ENCODE results near the gene MAP4K5. TPM values are rescaled to one million over a fixed set of nuclear protein-coding genes. Genes with fewer than 3 reads are reported as not detected.

The MAP4K5 gene
- total RNA-seq, 4 donors from 2014 or later, result 40.8 to 173 (median 105) TPM

- H3K4me3 ChIP-seq, result peak overlapping the region; percentile 87 to 99 (median 96)
- 0% methylated on average over 2 to 73 of the region's 82 CpGs for WGBS, 2 donors (ENCODE audit: low coverage in 1 of 2)
- H3K27me3 ChIP-seq, result no peaks in the 10 kb centered on the region
- H3K9me3 ChIP-seq, result no peaks in the 10 kb centered on the region
- H3K4me1 ChIP-seq, result peaks cover 7 to 42% (median 17%) of the 10 kb centered on the region in 4 donors
- peak; percentile 51 for DNase-seq
- peak overlapping the region; percentile 96 to 99 (median 98) for H3K27ac ChIP-seq
- no peak for TF ChIP-seq EP300 (IDR thresholded peaks at IDR 0.05; ENCODE audit: low read depth)
- TF ChIP-seq POLR2A (IDR thresholded peaks at IDR 0.05), result peak; percentile 37
- no peak for TF ChIP-seq POLR2AphosphoS5 (IDR thresholded peaks at IDR 0.05)
- in situ Hi-C loops (cut with MboI; ENCODE audit: low pct_ligation_motif_present in 1 of 4, low pct_unique_long_range_greater_than_20kb in 1 of 4, low sequenced_read_pairs in 3 of 4) (loop anchor here in 3 of 4 donors (5.0 to 25.0 kb wide), 3 partner anchors 207 to 670 kb away; partner anchors contain the start of gene NEMF (in 2 of the 3)), intact Hi-C loops (cut with DNase I; ENCODE audit: low total_unique reads) (loop anchor here (5.0 kb wide), 1 partner anchor 210 kb away; no protein-coding TSS in a partner anchor)
- no peaks in the 10 kb centered on the region for H3K36me3 ChIP-seq
Measured at GRCh38 chr14:50531595-50532501, 521 bp downstream of the MAP4K5 start.

GRCh38 chr14:50530794-50531365 is 1.5 kb downstream of the MAP4K5 start:
- intact Hi-C loops (cut with DNase I; ENCODE audit: low total_unique reads) (loop anchor here (5.0 kb wide), 1 partner anchor 209 kb away; no protein-coding TSS in a partner anchor), in situ Hi-C loops (cut with MboI; ENCODE audit: low pct_ligation_motif_present in 1 of 4, low pct_unique_long_range_greater_than_20kb in 1 of 4, low sequenced_read_pairs in 3 of 4) (loop anchor here in 3 of 4 donors (5.0 to 25.0 kb wide), 3 partner anchors 206 to 669 kb away; partner anchors contain the start of gene NEMF (in 2 of the 3))
- Histone ChIP-seq H3K4me3 (peak overlapping the region in 3 of 4 donors; percentile 94 to 99 (median 97)), H3K4me1 (peaks cover 7 to 42% (median 18%) of the 10 kb centered on the region in 4 donors), H3K36me3 (no peaks in the 10 kb centered on the region), H3K27ac (peak overlapping the region; percentile 96 to 99 (median 98)), H3K27me3 (no peaks in the 10 kb centered on the region), H3K9me3 (no peaks in the 10 kb centered on the region)
- TF ChIP-seq POLR2AphosphoS5 (IDR thresholded peaks at IDR 0.05) (no peak), EP300 (IDR thresholded peaks at IDR 0.05; ENCODE audit: low read depth) (no peak), CTCF (IDR thresholded peaks at IDR 0.05) (no peak), POLR2A (IDR thresholded peaks at IDR 0.05) (no peak)
- WGBS, 2 donors (ENCODE audit: low coverage in 1 of 2), result 19 to 24% methylated on average over 8 of the region's 8 CpGs
- DNase-seq, result no peak

- H3K4me1 ChIP-seq, result peaks cover 7 to 48% (median 20%) of the 10 kb centered on the region in 4 donors
- no peak for DNase-seq
- peak overlapping the region; percentile 96 to 99 (median 98) for H3K27ac ChIP-seq
- no peaks in the 10 kb centered on the region for H3K9me3 ChIP-seq
- TF ChIP-seq EP300 (IDR thresholded peaks at IDR 0.05; ENCODE audit: low read depth) (no peak), POLR2A (IDR thresholded peaks at IDR 0.05) (no peak), POLR2AphosphoS5 (IDR thresholded peaks at IDR 0.05) (no peak), CTCF (IDR thresholded peaks at IDR 0.05) (no peak)
- WGBS, 2 donors (ENCODE audit: low coverage in 1 of 2), result 11 to 30% methylated on average over 1 of the region's 1 CpG
- intact Hi-C loops (cut with DNase I; ENCODE audit: low total_unique reads) (loop anchor here (5.0 kb wide), 1 partner anchor 208 kb away; no protein-coding TSS in a partner anchor), in situ Hi-C loops (cut with MboI; ENCODE audit: low pct_ligation_motif_present in 1 of 4, low pct_unique_long_range_greater_than_20kb in 1 of 4, low sequenced_read_pairs in 3 of 4) (loop anchor here in 3 of 4 donors (5.0 to 25.0 kb wide), 3 partner anchors 206 to 668 kb away; partner anchors contain the start of gene NEMF (in 2 of the 3))
- H3K4me3 ChIP-seq, result peak overlapping the region in 2 of 4 donors; percentile 94 to 99
- H3K27me3 ChIP-seq, result no peaks in the 10 kb centered on the region
- no peaks in the 10 kb centered on the region for H3K36me3 ChIP-seq
Measured at GRCh38 chr14:50530358-50530757, 2.0 kb downstream of the MAP4K5 start.

GRCh38 chr14:50529288-50530179 is 2.8 kb downstream of the MAP4K5 start:
- intact Hi-C loops (cut with DNase I; ENCODE audit: low total_unique reads), result loop anchor here (5.0 kb wide), 1 partner anchor 207 kb away; no protein-coding TSS in a partner anchor
- Histone ChIP-seq H3K27me3 (no peaks in the 10 kb centered on the region), H3K9me3 (no peaks in the 10 kb centered on the region), H3K4me3 (no peak overlapping the region), H3K4me1 (peaks cover 14 to 56% (median 23%) of the 10 kb centered on the region in 4 donors), H3K36me3 (no peaks in the 10 kb centered on the region), H3K27ac (peak overlapping the region in 3 of 4 donors; percentile 2 to 8 (median 8))
- in situ Hi-C loops (cut with MboI; ENCODE audit: low pct_ligation_motif_present in 1 of 4, low pct_unique_long_range_greater_than_20kb in 1 of 4, low sequenced_read_pairs in 3 of 4), result loop anchor here (5.0 to 25.0 kb wide), 3 partner anchors 205 to 667 kb away; partner anchors contain the start of gene NEMF (in 2 of the 4)
- no peak for TF ChIP-seq POLR2A (IDR thresholded peaks at IDR 0.05)
- no peak for TF ChIP-seq CTCF (IDR thresholded peaks at IDR 0.05)
- no peak for TF ChIP-seq EP300 (IDR thresholded peaks at IDR 0.05; ENCODE audit: low read depth)
- no peak for TF ChIP-seq POLR2AphosphoS5 (IDR thresholded peaks at IDR 0.05)
- no peak for DNase-seq
- WGBS, 2 donors (ENCODE audit: low coverage in 1 of 2), result 66 to 71% methylated on average over 5 to 6 of the region's 6 CpGs

All from transverse colon (tissue), 4 donors.